Stimulated activated naive CD4-positive, alpha-beta T cell treated with Interleukin-2 at 50 U/mL for 16 hours (primary cell): ENCODE measurements around the gene RPS6KC1.
"Not testable (repeated sequence)": the region's sequence is repeated elsewhere in the genome, so short reads cannot be mapped to it uniquely, and the experiment has no call there.

Source experiments
- DNase-seq: peaks from one replicate; lab custom pipeline; 2025; lab: John Stamatoyannopoulos, UW

RPS6KC1 gene

GRCh38 chr1:213054733-213055591, 3.9 kb downstream of the RPS6KC1 start:
- DNase-seq, result no peak

GRCh38 chr1:213055767-213056166, 4.7 kb downstream of the RPS6KC1 start:
- no peak for DNase-seq

- DNase-seq, result no peak
Measured at GRCh38 chr1:213057264-213058059, 6.4 kb downstream of the RPS6KC1 start.

GRCh38 chr1:213060836-213061235, 9.8 kb downstream of the RPS6KC1 start:
- DNase-seq, result no peak

GRCh38 chr1:213061263-213061662, 10.2 kb downstream of the RPS6KC1 start:
- DNase-seq, result no peak

- DNase-seq, result no peak
Measured at GRCh38 chr1:213065800-213066199, 14.8 kb downstream of the RPS6KC1 start.

- no peak for DNase-seq
Measured at GRCh38 chr1:213066363-213066762, 15.3 kb downstream of the RPS6KC1 start.

GRCh38 chr1:213067352-213067751, 16.3 kb downstream of the RPS6KC1 start:
- DNase-seq, result no peak

GRCh38 chr1:213070406-213070805, 19.4 kb downstream of the RPS6KC1 start:
- no peak for DNase-seq

- no peak for DNase-seq
Measured at GRCh38 chr1:213075725-213076124, 24.7 kb downstream of the RPS6KC1 start.

GRCh38 chr1:213082420-213083111, 31.5 kb downstream of the RPS6KC1 start:
- no peak for DNase-seq

- no peak for DNase-seq
Measured at GRCh38 chr1:213083112-213083445, 32.0 kb downstream of the RPS6KC1 start.

GRCh38 chr1:213087911-213088310, 36.9 kb downstream of the RPS6KC1 start:
- no peak for DNase-seq

GRCh38 chr1:213089924-213090677, 39.1 kb downstream of the RPS6KC1 start:
- DNase-seq, result no peak

- DNase-seq, result no peak
Measured at GRCh38 chr1:213094446-213094845, 43.4 kb downstream of the RPS6KC1 start.

GRCh38 chr1:213095467-213095866, 44.4 kb downstream of the RPS6KC1 start:
- no peak for DNase-seq

- no peak for DNase-seq
Measured at GRCh38 chr1:213099682-213100399, 48.8 kb downstream of the RPS6KC1 start.

GRCh38 chr1:213100565-213100964, 49.5 kb downstream of the RPS6KC1 start:
- not testable (repeated sequence) for DNase-seq

- DNase-seq, result no peak
Measured at GRCh38 chr1:213103377-213104306, 52.6 kb downstream of the RPS6KC1 start.

- no peak for DNase-seq
Measured at GRCh38 chr1:213104604-213105003, 53.6 kb downstream of the RPS6KC1 start.
